Measurements from ENCODE around the gene BRMS1. TPM values are rescaled to one million over a fixed set of nuclear protein-coding genes. Genes with fewer than 3 reads are reported as not detected.

Gene BRMS1
- total RNA-seq, 1 donor from 2014 or later = 32.1 TPM

GRCh38 chr11:66294626-66295620 lies 50.0 kb downstream of the BRMS1 start:
- H3K4me3 ChIP-seq = no peak overlapping the region
- ATAC-seq = no peak
- intact Hi-C loops (cut with DNase I) = no loop called here
- no peak for DNase-seq
- H3K36me3 ChIP-seq = no peaks in the 10 kb centered on the region
- TF ChIP-seq, protein P1, sequence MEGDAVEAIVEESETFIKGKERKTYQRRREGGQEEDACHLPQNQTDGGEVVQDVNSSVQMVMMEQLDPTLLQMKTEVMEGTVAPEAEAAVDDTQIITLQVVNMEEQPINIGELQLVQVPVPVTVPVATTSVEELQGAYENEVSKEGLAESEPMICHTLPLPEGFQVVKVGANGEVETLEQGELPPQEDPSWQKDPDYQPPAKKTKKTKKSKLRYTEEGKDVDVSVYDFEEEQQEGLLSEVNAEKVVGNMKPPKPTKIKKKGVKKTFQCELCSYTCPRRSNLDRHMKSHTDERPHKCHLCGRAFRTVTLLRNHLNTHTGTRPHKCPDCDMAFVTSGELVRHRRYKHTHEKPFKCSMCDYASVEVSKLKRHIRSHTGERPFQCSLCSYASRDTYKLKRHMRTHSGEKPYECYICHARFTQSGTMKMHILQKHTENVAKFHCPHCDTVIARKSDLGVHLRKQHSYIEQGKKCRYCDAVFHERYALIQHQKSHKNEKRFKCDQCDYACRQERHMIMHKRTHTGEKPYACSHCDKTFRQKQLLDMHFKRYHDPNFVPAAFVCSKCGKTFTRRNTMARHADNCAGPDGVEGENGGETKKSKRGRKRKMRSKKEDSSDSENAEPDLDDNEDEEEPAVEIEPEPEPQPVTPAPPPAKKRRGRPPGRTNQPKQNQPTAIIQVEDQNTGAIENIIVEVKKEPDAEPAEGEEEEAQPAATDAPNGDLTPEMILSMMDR (IDR thresholded peaks at IDR 0.05) = no peak
- peaks cover 32% of the 10 kb centered on the region for H3K27me3 ChIP-seq
- H3K27ac ChIP-seq = no peak overlapping the region
- H3K9me3 ChIP-seq = no peaks in the 10 kb centered on the region
- peaks cover 10% of the 10 kb centered on the region for H3K4me1 ChIP-seq

- intact Hi-C loops (cut with DNase I) = no loop called here
- Histone ChIP-seq H3K27ac (no peak overlapping the region), H3K27me3 (peaks cover 32% of the 10 kb centered on the region), H3K4me3 (no peak overlapping the region), H3K36me3 (no peaks in the 10 kb centered on the region), H3K9me3 (no peaks in the 10 kb centered on the region), H3K4me1 (peaks cover 14% of the 10 kb centered on the region)
- TF ChIP-seq, protein P1 (IDR thresholded peaks at IDR 0.05) = no peak
- no peak for DNase-seq
- no peak for ATAC-seq
Observed at GRCh38 chr11:66293777-66294625, 50.9 kb downstream of the BRMS1 start.

DNA sequence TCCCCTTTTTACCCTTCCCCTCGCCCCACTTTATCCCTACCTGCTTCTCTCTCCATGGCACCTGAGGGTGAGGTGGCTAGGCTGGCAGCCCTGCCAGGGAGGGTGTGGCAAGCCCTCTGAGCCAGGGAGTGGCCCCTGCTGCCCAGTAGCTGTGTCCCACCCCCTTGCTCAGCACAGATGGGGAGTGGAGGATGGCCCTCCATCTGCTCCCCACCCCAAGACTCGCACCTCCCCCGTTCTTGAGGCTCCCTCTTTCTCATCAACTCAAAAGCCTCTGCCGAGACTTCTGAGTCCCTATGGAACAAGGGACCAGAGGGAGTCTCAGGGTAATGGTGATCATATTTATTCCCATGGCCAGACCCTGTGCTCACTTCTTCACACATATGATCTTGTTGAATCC lies 51.6 kb downstream of the BRMS1 start:
- ATAC-seq (no peak), DNase-seq (no peak)
- H3K4me1 ChIP-seq = peaks cover 14% of the 10 kb centered on the region
- intact Hi-C loops (cut with DNase I) = no loop called here
- peaks cover 32% of the 10 kb centered on the region for H3K27me3 ChIP-seq
- H3K9me3 ChIP-seq = no peaks in the 10 kb centered on the region
- TF ChIP-seq, protein P1 (IDR thresholded peaks at IDR 0.05) = no peak
- no peak overlapping the region for H3K4me3 ChIP-seq
- no peaks in the 10 kb centered on the region for H3K36me3 ChIP-seq
- no peak overlapping the region for H3K27ac ChIP-seq

- Histone ChIP-seq H3K27ac (no peak overlapping the region), H3K36me3 (no peaks in the 10 kb centered on the region), H3K4me1 (peaks cover 20% of the 10 kb centered on the region), H3K27me3 (peaks cover 32% of the 10 kb centered on the region), H3K4me3 (no peak overlapping the region), H3K9me3 (no peaks in the 10 kb centered on the region)
- intact Hi-C loops (cut with DNase I) = no loop called here
- no peak for ATAC-seq
- TF ChIP-seq, protein P1 (IDR thresholded peaks at IDR 0.05) = no peak
- DNase-seq = no peak
Observed at GRCh38 chr11:66292543-66293332, 52.2 kb downstream of the BRMS1 start.

All from upper lobe of right lung (tissue), 1 donor.